HL-60 (cell line): Measurements from ENCODE around the gene RNF32.

Experiments
- DNase-seq, 2 experiments: peaks; one replicate each; pipeline ENCODE4 v3.0.0-alpha.2; 2010 to 2020; ENCODE audit warnings: low read depth in 1 of 2, low spot score in 1 of 2
- H3K27ac ChIP-seq: fragments of 250-450 bp; sonication (Bioruptor Pico); replicated peaks from 2 replicates; pipeline ENCODE4 v1.5.1; 2020; ENCODE audit warnings: mild to moderate bottlenecking, moderate library complexity
- H3K27me3 ChIP-seq: fragments of 250-450 bp; sonication (Bioruptor Pico); 2 replicates; pipeline ENCODE4 v1.5.1; 2021; ENCODE audit warnings: mild to moderate bottlenecking, moderate library complexity; ENCODE audit not compliant: insufficient read depth, poor library complexity, severe bottlenecking
- H3K4me3 ChIP-seq: replicated peaks from 2 replicates; pipeline ENCODE4 v1.5.1; 2011; ENCODE audit warnings: mild to moderate bottlenecking, control low read depth, low read length; ENCODE audit not compliant: insufficient read depth
- GABPA ChIP-seq: IDR thresholded peaks from 2 replicates; pipeline ENCODE4 v1.6.1; 2012; ENCODE audit warnings: low read depth
- POLR2AphosphoS5 ChIP-seq: IDR thresholded peaks from 2 replicates; pipeline ENCODE4 v1.6.1; 2012; ENCODE audit warnings: low read depth
- REST ChIP-seq: IDR thresholded peaks from 2 replicates; pipeline ENCODE4 v1.6.1; 2012; ENCODE audit warnings: low read depth; ENCODE audit not compliant: insufficient replicate concordance
- SPI1 ChIP-seq: IDR thresholded peaks from 2 replicates; pipeline ENCODE4 v1.6.1; 2012; ENCODE audit warnings: low read depth, mild to moderate bottlenecking, borderline replicate concordance
- TF ChIP-seq, protein P1 (sequence below): IDR thresholded peaks from one replicate; pipeline ENCODE4 v1.5.1; 2011; ENCODE audit warnings: low read length, control low read depth, inconsistent platforms; ENCODE audit not compliant: insufficient read depth

The RNF32 gene

GRCh38 chr7:156659203-156659602 is 18.6 kb downstream of the RNF32 start:
- DNase-seq: no peak
- Histone ChIP-seq H3K27me3 (no peaks in the 10 kb centered on the region), H3K27ac (no peak overlapping the region), H3K4me3 (no peak overlapping the region)
- TF ChIP-seq REST (no peak), GABPA (no peak), SPI1 (no peak), POLR2AphosphoS5 (no peak)
- TF ChIP-seq, protein P1, sequence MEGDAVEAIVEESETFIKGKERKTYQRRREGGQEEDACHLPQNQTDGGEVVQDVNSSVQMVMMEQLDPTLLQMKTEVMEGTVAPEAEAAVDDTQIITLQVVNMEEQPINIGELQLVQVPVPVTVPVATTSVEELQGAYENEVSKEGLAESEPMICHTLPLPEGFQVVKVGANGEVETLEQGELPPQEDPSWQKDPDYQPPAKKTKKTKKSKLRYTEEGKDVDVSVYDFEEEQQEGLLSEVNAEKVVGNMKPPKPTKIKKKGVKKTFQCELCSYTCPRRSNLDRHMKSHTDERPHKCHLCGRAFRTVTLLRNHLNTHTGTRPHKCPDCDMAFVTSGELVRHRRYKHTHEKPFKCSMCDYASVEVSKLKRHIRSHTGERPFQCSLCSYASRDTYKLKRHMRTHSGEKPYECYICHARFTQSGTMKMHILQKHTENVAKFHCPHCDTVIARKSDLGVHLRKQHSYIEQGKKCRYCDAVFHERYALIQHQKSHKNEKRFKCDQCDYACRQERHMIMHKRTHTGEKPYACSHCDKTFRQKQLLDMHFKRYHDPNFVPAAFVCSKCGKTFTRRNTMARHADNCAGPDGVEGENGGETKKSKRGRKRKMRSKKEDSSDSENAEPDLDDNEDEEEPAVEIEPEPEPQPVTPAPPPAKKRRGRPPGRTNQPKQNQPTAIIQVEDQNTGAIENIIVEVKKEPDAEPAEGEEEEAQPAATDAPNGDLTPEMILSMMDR: no peak

DNA sequence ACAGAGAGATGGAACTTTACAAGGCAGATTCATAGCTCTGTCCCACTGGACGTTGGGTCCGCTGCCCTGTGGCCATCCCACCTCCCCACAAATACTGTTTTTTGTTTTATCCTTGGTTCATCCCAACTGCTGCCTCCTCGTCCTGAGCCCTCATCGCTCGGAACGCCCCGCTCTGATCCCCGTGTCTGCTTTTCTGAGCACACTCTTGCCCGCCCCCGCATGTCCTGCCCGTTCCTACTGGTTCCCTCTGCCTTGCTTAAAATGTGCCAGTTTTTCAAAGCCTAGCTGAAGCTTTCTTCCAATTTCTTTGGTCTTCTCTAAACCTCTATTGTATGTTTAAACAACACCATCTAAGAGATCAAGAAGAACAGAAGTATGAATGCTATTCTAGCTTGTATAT is 19.4 kb downstream of the RNF32 start:
- no peak for DNase-seq
- Histone ChIP-seq H3K27ac (no peak overlapping the region), H3K4me3 (no peak overlapping the region), H3K27me3 (no peaks in the 10 kb centered on the region)
- TF ChIP-seq REST: no peak
- no peak for TF ChIP-seq POLR2AphosphoS5
- TF ChIP-seq SPI1: no peak
- TF ChIP-seq GABPA: no peak
- TF ChIP-seq, protein P1: no peak

DNA sequence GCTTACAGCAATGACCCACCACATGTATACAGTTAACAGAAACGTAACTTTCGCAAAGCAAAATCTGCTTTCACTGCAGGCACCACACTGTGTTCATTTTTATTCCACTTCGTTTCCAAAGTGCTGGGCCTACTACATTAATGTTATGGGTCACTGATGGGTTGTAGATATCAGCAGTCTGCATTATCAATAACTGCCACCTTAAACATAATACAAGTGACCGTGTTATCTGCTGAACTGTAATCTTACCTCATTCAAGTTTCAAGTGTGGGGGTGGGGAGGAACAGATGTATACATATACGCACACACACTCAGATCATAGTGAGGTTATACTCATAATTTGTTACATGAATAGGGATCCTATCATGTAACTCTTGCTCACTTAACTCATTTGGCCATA is 21.1 kb downstream of the RNF32 start:
- H3K27ac ChIP-seq: no peak overlapping the region
- H3K4me3 ChIP-seq: no peak overlapping the region
- no peaks in the 10 kb centered on the region for H3K27me3 ChIP-seq
- DNase-seq: no peak
- TF ChIP-seq POLR2AphosphoS5 (no peak), REST (no peak), SPI1 (no peak), GABPA (no peak)
- TF ChIP-seq, protein P1: no peak
